Measurements from ENCODE around the gene KCNMA1.

GRCh38 chr10:77410523-77410922 lies 227.1 kb downstream of the KCNMA1 start:
- TF ChIP-seq CTCF (IDR thresholded peaks at IDR 0.05; ENCODE audit: insufficient read depth, low read length, poor library complexity, severe bottlenecking) (no peak), EZH2phosphoT487 (conservative IDR thresholded peaks at IDR 0.05; ENCODE audit: low read length) (no peak)

Measured in SU-DHL-6 (cell line).